Left lung (tissue), 10 donors: ENCODE data around the gene SLC27A3. TPM values are rescaled to one million over a fixed set of nuclear protein-coding genes. Genes with fewer than 3 reads are reported as not detected.

Experiments
- ATAC-seq: fragments of 200-7000 bp; cut with Tn5 transposase; one replicate; pipeline ENCODE4 v1.9.1; 2020; ENCODE audit warnings: moderate library complexity
- DNase-seq, 4 donors: peaks; one replicate each; pipeline ENCODE4 v3.0.0-alpha.2; 2013 to 2020
- H3K27ac ChIP-seq, 2 donors: fragments of 200-600 bp; sonication (generic) in 1 of 2; one replicate each; pipeline versions ENCODE4 v1.5.0 to v1.8.0; 2020 to 2021
- H3K27me3 ChIP-seq, 2 donors: fragments of 200-600 bp; sonication (generic) in 1 of 2; one replicate each; pipeline versions ENCODE4 v1.5.0 to v1.8.0; 2020 to 2021
- H3K36me3 ChIP-seq, 2 donors: fragments of 200-600 bp; sonication (generic) in 1 of 2; one replicate each; pipeline versions ENCODE4 v1.5.0 to v1.8.0; 2020 to 2021
- H3K4me1 ChIP-seq, 2 donors: fragments of 200-600 bp; one replicate each; pipeline ENCODE4 v1.8.0; 2021
- H3K4me3 ChIP-seq, 2 donors: fragments of 200-600 bp; sonication (generic) in 1 of 2; one replicate each; pipeline versions ENCODE4 v1.5.0 to v1.8.0; 2020 to 2021; ENCODE audit warnings: mild to moderate bottlenecking in 1 of 2
- H3K9me3 ChIP-seq, 2 donors: fragments of 200-600 bp; sonication (generic) in 1 of 2; one replicate each; pipeline versions ENCODE4 v1.5.0 to v1.8.0; 2020 to 2021
- CTCF ChIP-seq, 2 donors: fragments of 200-600 bp; sonication (generic) in 1 of 2; IDR thresholded peaks; one replicate each; pipeline versions ENCODE4 v1.5.0 to v1.8.0; 2021; ENCODE audit warnings: antibody characterized with exemption in 2 of 2
- intact Hi-C, 2 donors: fragments of 100-400 bp; cut with DNase I; formaldehyde crosslinking; loops; one replicate each; pipeline versions ENCODE4 v1.11.2 to v1.14.2; 2022
- polyA plus RNA-seq, 6 donors: library from polyadenylated mRNA; unstranded; fragments of 120-200 nt; gene quantifications; one replicate each; pipeline ENCODE4 v1.2.1, GENCODE V29; 2013; ENCODE audit not compliant: insufficient read length in 6 of 6
- total RNA-seq, 2 donors: library from RNA; stranded (reverse); fragmentation: NEBNext Ultra II Directional; extraction: Animal tissue kit (Norgen Biotek cat#: 25700); gene quantifications; one replicate each; pipeline ENCODE4 v1.2.1, GENCODE V29; 2021
- donor health status: DM: no; HTN: yes; CAD: no.
- donor health status: DM: no; HTN: no; CAD: no.

The SLC27A3 gene
- total and polyA plus RNA-seq, 8 donors: 32.4 to 68.6 (median 44.0) TPM

DNA sequence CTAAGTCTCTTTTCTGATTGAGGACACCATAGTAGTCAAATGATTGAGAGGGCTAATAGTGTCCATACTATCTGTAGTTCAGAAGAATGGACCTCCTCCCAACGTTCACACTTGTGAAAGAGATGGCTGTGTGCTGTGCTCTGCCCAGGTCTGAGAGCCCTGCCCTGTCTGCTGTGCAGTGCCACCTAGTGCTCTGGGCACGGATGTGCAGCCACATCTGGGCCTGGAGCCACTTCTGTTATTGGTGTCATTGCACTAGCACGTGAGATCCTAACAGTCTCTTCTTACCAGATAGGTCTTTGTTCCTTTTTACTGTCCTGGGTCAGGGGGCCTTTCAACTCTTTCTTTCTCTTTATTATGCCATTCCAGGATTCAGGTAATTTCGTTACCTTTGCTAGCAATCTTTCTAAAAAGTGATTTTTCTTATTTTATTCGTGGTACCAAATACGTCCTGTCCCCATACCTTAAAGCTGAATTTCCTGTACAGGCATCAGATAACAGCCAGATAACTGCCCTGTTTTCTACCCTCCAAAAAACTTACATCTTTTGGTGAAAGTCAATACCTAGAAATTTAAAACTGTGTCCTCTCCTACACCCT, 25.7 kb upstream of the SLC27A3 start:
- TF ChIP-seq CTCF (IDR thresholded peaks at IDR 0.05): peak; percentile 96 to 97
- Histone ChIP-seq H3K4me3 (no peak overlapping the region), H3K4me1 (peaks cover 28 to 45% of the 10 kb centered on the region in 2 donors), H3K36me3 (peaks cover 0 to 81% of the 10 kb centered on the region in 2 donors), H3K27ac (peak overlapping the region; percentile 65 to 71), H3K27me3 (no peaks in the 10 kb centered on the region), H3K9me3 (no peaks in the 10 kb centered on the region)
- DNase-seq (peak; percentile 46 to 92 (median 84)), ATAC-seq (peak; percentile 97)
- intact Hi-C loops: loop anchor here in 1 of 2 donors (10.0 kb wide), 1 partner anchor 75 kb away; the partner anchor contains the start of genes ILF2 and NPR1

DNA sequence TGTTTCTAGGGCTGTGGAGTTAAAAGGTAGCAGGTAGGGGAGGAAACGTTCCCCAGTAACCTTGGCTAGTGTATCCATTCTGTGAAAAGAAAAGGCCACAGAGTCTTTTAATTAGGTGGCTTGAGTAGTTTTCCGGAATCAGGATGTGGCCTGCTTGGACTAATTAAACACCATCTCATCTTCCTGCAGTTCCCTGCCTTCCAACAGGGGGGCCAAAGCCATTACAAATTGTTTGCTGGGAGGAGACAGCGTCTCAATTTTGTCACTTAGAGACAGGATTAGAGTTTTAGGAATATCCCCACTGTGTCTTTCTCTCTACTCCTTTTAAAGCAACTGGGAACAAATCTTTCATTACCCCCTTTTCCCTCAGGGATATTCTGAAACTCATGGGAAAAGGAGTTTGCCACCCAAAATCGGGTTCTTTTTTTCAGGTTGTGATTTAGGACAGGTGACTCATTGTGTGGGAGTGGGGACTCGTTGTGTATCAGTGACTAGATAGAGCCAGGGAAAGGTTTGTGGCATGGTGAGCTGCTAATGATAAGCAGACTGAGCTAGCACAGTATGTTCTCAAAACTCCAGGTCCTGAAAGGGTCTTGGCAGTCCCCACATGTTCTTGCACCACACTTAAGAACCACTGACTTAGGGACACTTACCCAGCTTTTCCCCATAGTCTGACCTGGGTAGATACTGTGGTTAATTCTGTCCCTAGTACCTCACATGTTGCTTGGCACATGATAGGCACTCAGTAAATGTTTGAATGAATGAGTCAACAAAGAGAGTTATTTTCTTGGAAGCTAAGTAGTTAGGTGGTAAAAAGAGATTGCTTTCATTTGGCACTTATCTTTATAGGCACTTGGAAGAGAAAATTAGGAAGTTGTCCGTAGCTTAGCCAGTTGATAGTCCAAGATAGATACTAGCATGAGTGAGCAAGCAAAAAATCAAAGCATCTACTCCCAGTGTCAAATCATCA, 24.9 kb upstream of the SLC27A3 start:
- DNase-seq: no peak
- no peak for TF ChIP-seq CTCF (IDR thresholded peaks at IDR 0.05)
- peak overlapping the region; percentile 71 to 74 for H3K27ac ChIP-seq
- ATAC-seq: peak; percentile 79
- H3K27me3 ChIP-seq: no peaks in the 10 kb centered on the region
- H3K36me3 ChIP-seq: peaks cover 0 to 81% of the 10 kb centered on the region in 2 donors
- no peaks in the 10 kb centered on the region for H3K9me3 ChIP-seq
- H3K4me1 ChIP-seq: peaks cover 28 to 45% of the 10 kb centered on the region in 2 donors
- intact Hi-C loops: no loop called here
- no peak overlapping the region for H3K4me3 ChIP-seq

- no peak overlapping the region for H3K4me3 ChIP-seq
- no peak for TF ChIP-seq CTCF (IDR thresholded peaks at IDR 0.05)
- no peak for DNase-seq
- H3K36me3 ChIP-seq: peaks cover 0 to 81% of the 10 kb centered on the region in 2 donors
- ATAC-seq: no peak
- no peaks in the 10 kb centered on the region for H3K27me3 ChIP-seq
- peak overlapping the region; percentile 54 to 71 for H3K27ac ChIP-seq
- intact Hi-C loops: no loop called here
- no peaks in the 10 kb centered on the region for H3K9me3 ChIP-seq
- H3K4me1 ChIP-seq: peaks cover 28 to 45% of the 10 kb centered on the region in 2 donors
Measured at GRCh38 chr1:153752072-153752471, 23.1 kb upstream of the SLC27A3 start.

DNA sequence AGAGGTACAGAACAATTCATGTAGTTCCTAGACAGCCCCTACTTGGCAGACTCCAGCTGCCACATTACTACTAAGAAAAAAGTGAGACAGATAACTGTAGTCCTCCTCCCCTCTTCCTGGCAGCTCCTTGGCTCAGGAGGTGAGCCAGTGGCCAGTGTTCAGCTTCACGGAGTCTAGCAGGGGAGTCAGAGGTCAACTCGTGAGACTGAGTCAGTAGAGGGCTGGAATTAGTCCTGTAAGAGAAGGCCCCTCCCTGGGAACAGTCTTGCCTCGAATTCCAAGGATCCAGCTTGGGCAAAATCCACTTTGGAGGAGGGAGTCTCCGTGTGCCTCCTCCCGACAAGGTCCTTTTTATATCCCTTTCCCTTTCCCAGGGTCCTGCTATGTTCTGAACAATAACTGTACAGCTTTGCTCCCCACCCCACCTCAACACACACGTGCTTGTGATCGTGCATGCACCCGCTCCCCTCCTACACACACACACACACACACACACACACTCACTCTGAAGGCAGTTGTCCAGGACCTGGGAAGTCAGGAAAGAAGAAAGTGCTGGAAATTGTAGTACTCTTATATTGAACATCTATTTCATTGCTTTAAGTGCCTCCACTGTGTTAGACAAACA, 22.5 kb upstream of the SLC27A3 start:
- intact Hi-C loops: no loop called here
- DNase-seq (no peak), ATAC-seq (no peak)
- Histone ChIP-seq H3K4me3 (no peak overlapping the region), H3K27me3 (no peaks in the 10 kb centered on the region), H3K27ac (peak overlapping the region; percentile 54 to 71), H3K4me1 (peaks cover 28 to 45% of the 10 kb centered on the region in 2 donors), H3K9me3 (no peaks in the 10 kb centered on the region), H3K36me3 (peaks cover 0 to 81% of the 10 kb centered on the region in 2 donors)
- TF ChIP-seq CTCF (IDR thresholded peaks at IDR 0.05): no peak
